Aorta (tissue), 5 donors: ENCODE measurements around the gene VPS39. TPM values are rescaled to one million over a fixed set of nuclear protein-coding genes. Genes with fewer than 3 reads are reported as not detected.

Experiments
- ATAC-seq: fragments of 200-7000 bp; cut with Tn5 transposase; one replicate; pipeline ENCODE4 v1.9.1; 2022; ENCODE audit warnings: moderate library complexity; ENCODE audit not compliant: low FRiP score
- DNase-seq, 2 donors: peaks; one replicate each; pipeline ENCODE4 v3.0.0-alpha.2; 2020
- H3K27ac ChIP-seq, 2 donors: one replicate each; pipeline ENCODE4 v1.5.1; 2013; ENCODE audit warnings: low read length in 2 of 2, mild to moderate bottlenecking in 2 of 2, moderate library complexity in 2 of 2, control low read depth in 1 of 2, inconsistent platforms in 1 of 2, low read depth in 1 of 2
- H3K27me3 ChIP-seq, 2 donors: one replicate each; pipeline ENCODE4 v1.6.1; 2013; ENCODE audit warnings: control low read depth in 1 of 2, low read length in 1 of 2, mild to moderate bottlenecking in 1 of 2, moderate library complexity in 1 of 2; ENCODE audit not compliant: insufficient read depth in 2 of 2, control insufficient read depth in 1 of 2
- H3K36me3 ChIP-seq, 2 donors: one replicate each; pipeline ENCODE4 v1.6.1; 2013; ENCODE audit warnings: control low read depth in 1 of 2, low read length in 1 of 2, mild to moderate bottlenecking in 1 of 2; ENCODE audit not compliant: insufficient read depth in 2 of 2, control insufficient read depth in 1 of 2
- H3K4me1 ChIP-seq, 2 donors: one replicate each; pipeline ENCODE4 v1.6.1; 2013; ENCODE audit warnings: low read length in 2 of 2, control low read depth in 1 of 2, mild to moderate bottlenecking in 1 of 2, moderate library complexity in 1 of 2; ENCODE audit not compliant: insufficient read depth in 2 of 2, control insufficient read depth in 1 of 2
- H3K4me3 ChIP-seq, 2 donors: one replicate each; pipeline ENCODE4 v1.5.1; 2013; ENCODE audit warnings: low read length in 2 of 2, control low read depth in 1 of 2, mild to moderate bottlenecking in 1 of 2
- H3K9me3 ChIP-seq: one replicate; pipeline ENCODE4 v1.6.1; 2013; ENCODE audit warnings: mild to moderate bottlenecking, low read length; ENCODE audit not compliant: control insufficient read depth
- WGBS, 2 donors: extraction: QIAGEN DNeasy Blood & Tissue Kit; methylation state at CpG; one replicate each; pipeline ENCODE4 v1.1.7; 2013; 5-methylcytosine and 5-hydroxymethylcytosine counted together
- intact Hi-C, 2 donors: fragments of 100-400 bp; cut with DNase I; formaldehyde crosslinking; loops; one replicate each; pipeline versions ENCODE4 v1.14.2 to v1.15.0; 2022
- polyA plus RNA-seq, 2 donors: library from polyadenylated mRNA; stranded (reverse); fragments of 200-250 nt; gene quantifications; one replicate each; pipeline ENCODE4 v1.2.3, GENCODE V29; 2013
- total RNA-seq, 2 donors: library from RNA; stranded (reverse); fragmentation: NEBNext Ultra II Directional; extraction: Animal tissue kit (Norgen Biotek cat#: 25700); gene quantifications; one replicate each; pipeline ENCODE4 v1.2.1, GENCODE V29; 2021
- donor health status: healthy with polysubstance abuse.
- donor health status: Bipolar disorder and iron deficiency.
- donor health status: DM: no; HTN: no; CAD: no.
- donor health status: DM: no; HTN: no; CAD: no.
- donor health status: DM: yes; HTN: yes; CAD: no.

Gene VPS39
- total and polyA plus RNA-seq, 4 donors: 10.5 to 89.4 (median 59.8) TPM

GRCh38 chr15:42133886-42134502 is 74.1 kb downstream of the VPS39 start:
- DNase-seq (peak in 1 of 2 donors; percentile 67), ATAC-seq (no peak)
- no peak overlapping the region for H3K4me3 ChIP-seq
- H3K27me3 ChIP-seq: no peaks in the 10 kb centered on the region
- 67 to 70% methylated on average over 11 of the region's 11 CpGs for WGBS, 2 donors
- intact Hi-C loops: loop anchor here in 1 of 2 donors (10.0 kb wide), 1 partner anchor 149 kb away; no protein-coding TSS in a partner anchor
- no peaks in the 10 kb centered on the region for H3K4me1 ChIP-seq
- no peaks in the 10 kb centered on the region for H3K36me3 ChIP-seq
- no peaks in the 10 kb centered on the region for H3K9me3 ChIP-seq
- H3K27ac ChIP-seq: no peak overlapping the region

DNA sequence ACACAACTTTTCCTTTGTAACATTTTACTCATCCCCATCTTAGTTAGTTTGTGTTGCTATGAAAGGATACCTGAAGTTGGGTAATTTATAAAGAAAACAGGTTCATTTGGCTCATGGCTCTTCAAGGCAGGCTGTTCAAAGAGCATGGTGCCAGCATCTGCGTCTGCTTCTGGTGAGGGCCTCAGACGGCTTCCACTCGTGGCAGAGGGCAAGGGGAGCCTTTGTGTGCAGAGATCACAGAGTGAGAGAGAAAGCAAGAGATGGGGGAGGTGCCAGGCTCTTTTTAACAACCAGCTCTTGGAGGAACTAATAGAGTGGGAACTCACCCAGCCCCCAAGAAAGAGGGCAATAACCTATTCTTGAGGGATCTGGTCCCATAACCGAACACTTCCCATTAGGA is 74.7 kb downstream of the VPS39 start:
- no peak overlapping the region for H3K27ac ChIP-seq
- WGBS, 2 donors: 87 to 90% methylated on average over 4 of the region's 4 CpGs
- H3K4me1 ChIP-seq: no peaks in the 10 kb centered on the region
- no peak overlapping the region for H3K4me3 ChIP-seq
- H3K27me3 ChIP-seq: no peaks in the 10 kb centered on the region
- H3K36me3 ChIP-seq: no peaks in the 10 kb centered on the region
- intact Hi-C loops: loop anchor here in 1 of 2 donors (10.0 kb wide), 1 partner anchor 149 kb away; no protein-coding TSS in a partner anchor
- DNase-seq: no peak
- ATAC-seq: no peak
- no peaks in the 10 kb centered on the region for H3K9me3 ChIP-seq

DNA sequence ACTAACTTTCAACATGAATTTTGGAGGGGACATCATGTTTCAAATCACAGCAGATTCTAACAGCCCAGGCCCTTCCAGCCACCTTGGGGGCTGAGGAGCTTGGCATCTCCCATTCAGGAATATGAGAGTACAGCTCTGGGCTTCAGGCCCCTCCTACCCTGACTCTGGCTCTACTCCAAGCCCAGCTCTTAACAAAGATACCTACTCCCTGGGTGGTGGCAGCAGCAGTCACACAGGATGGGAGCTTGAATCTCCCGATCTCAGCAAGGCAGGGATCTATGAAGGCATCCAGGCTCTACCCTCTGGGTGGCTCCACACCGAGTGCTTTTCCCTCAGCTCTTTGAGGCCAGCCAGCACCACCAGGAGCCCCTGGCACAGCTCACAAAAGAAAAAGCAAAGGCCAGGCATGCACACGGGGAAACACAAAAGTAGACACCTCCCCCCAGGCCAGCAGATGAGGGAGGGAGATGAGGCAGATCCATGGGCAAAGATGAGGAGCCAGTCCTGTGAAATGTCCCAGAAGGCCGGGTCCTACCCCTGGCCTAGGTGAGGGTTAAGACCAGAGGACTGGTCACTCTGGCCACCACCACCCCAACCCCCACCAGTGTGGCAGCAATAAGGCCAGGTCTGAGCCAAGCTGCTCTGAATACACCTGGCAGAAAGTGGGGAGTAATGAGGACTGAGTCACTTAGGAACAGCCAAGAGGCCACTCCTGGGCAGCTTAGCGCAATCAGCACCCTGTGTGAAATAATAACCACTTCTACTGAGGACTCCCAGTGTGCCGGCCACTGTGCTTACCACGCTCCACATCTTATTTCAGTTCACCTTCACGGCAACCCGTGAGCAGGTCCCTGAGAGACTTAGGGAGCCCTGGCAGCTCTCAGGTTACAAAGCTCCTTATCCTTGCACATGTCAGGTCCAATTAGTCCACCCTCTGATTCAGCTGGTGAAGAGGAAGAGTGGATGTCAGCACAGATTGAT is 76.0 kb downstream of the VPS39 start:
- DNase-seq (no peak), ATAC-seq (no peak)

DNA sequence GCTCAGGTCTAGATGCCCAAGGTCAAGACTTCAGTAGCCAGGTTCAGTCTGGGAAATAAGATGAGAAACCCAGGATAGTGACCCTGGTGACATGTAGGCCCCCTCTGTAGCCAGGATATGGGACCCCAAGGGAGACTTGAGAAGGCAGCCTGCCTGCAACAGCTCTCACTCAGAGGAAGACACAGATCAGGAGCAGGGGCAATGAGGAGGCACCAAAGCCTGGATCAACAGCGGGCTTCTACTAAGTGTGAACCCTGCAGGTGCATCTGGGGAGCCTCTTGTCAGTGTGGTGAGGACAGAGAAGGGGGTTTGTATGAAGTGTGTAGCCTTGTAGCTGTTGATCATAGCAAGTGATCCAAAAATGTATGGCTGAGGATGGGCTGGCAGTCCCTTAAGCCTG is 77.1 kb downstream of the VPS39 start:
- Histone ChIP-seq H3K36me3 (no peaks in the 10 kb centered on the region), H3K27me3 (no peaks in the 10 kb centered on the region), H3K4me3 (no peak overlapping the region), H3K9me3 (no peaks in the 10 kb centered on the region), H3K27ac (no peak overlapping the region), H3K4me1 (no peaks in the 10 kb centered on the region)
- ATAC-seq: no peak
- DNase-seq: no peak
- intact Hi-C loops: loop anchor here in 1 of 2 donors (10.0 kb wide), 1 partner anchor 146 kb away; no protein-coding TSS in a partner anchor
- 97 to 100% methylated on average over 1 of the region's 1 CpG for WGBS, 2 donors

More for the DNA sequence above, 76.0 kb downstream of the VPS39 start:
- no peak overlapping the region for H3K27ac ChIP-seq
- no peaks in the 10 kb centered on the region for H3K4me1 ChIP-seq
- no peaks in the 10 kb centered on the region for H3K36me3 ChIP-seq
- intact Hi-C loops: loop anchor here in 1 of 2 donors (10.0 kb wide), 1 partner anchor 147 kb away; no protein-coding TSS in a partner anchor
- 69 to 71% methylated on average over 9 of the region's 9 CpGs for whole genome bisulfite sequencing, 2 donors
- no peak overlapping the region for H3K4me3 ChIP-seq
- no peaks in the 10 kb centered on the region for H3K27me3 ChIP-seq
- H3K9me3 ChIP-seq: no peaks in the 10 kb centered on the region

DNA sequence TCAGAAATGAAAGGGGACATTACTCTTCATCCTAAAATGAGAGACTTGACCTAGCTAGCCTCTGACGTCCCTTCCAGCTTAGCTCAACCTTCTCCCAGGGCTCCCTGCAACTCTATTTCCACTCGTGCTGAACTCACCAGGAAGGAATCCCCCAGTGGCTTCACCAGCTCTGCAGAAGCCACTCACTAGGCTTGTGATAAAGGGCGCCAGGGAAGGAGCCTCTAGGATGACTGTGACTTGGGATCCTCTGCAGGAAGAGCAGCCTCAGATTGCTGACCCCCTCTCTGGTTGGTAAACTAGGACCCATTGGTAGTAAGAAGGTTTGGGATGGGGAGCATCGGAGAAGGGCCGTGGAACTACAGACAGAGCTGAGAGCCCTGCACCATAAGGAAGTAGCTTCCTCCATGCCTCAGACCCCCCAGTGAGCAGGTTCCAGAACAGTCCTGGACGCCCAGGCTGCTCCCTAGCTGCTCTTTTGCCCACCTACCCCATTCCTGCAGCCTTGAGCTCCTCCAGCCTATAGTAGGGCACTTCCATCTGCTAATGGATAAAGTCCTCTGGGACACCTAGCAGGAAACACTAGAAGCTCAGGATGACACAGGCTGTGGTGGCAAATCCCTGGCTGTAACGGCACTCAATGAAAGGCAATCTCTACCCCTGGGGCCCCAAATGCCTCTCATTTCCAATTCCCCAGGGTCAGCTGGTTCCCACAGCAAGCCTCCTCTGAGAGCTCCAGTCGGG is 77.7 kb downstream of the VPS39 start:
- WGBS, 2 donors: 63 to 77% methylated on average over 8 of the region's 8 CpGs
- H3K9me3 ChIP-seq: no peaks in the 10 kb centered on the region
- H3K4me1 ChIP-seq: no peaks in the 10 kb centered on the region
- no peak overlapping the region for H3K4me3 ChIP-seq
- no peak overlapping the region for H3K27ac ChIP-seq
- intact Hi-C loops: loop anchor here in 1 of 2 donors (10.0 kb wide), 1 partner anchor 146 kb away; no protein-coding TSS in a partner anchor
- H3K36me3 ChIP-seq: no peaks in the 10 kb centered on the region
- no peaks in the 10 kb centered on the region for H3K27me3 ChIP-seq
- ATAC-seq (no peak), DNase-seq (no peak)

DNA sequence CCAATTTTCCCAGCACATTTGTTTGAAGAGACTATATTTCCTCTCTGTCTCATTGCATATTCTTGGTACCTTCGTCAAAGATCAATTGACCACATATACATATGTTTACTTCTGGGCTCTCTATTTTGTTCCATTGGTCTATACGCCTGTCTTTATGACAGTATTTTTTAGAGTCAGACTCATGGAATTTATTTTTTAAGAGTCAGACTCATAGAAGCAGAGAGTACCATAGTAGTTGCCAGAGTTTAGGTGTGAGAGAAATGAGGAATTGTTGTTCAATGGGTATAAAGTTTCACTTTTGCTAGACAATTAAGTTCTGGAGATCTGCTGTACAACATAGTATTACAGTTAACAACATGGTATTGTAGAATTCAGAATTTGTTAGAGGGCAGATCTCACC is 78.7 kb downstream of the VPS39 start:
- no peak for DNase-seq
- WGBS, 2 donors: 75 to 83% methylated on average over 2 of the region's 2 CpGs
- ATAC-seq: no peak
- Histone ChIP-seq H3K27me3 (no peaks in the 10 kb centered on the region), H3K4me1 (no peaks in the 10 kb centered on the region), H3K27ac (no peak overlapping the region), H3K4me3 (no peak overlapping the region), H3K36me3 (no peaks in the 10 kb centered on the region), H3K9me3 (no peaks in the 10 kb centered on the region)
- intact Hi-C loops: no loop called here

DNA sequence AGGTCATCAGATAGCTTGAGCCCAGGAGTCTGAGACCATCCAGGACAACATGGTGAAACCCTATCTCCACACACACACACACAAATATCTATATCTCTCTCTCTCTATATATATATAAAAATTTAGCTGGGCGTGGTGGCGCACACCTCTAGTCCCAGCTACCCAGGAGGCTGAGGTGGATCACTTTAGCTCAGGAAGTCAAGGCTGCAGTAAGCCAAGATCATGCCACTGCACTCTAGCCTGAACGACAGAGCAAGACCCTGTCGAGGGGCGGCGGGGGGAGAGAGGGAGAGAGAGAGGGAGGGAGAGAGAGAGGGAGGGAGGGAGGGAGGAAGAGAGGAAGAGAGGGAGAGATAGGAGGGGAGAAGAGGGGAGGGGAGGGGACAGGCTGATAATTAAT is 79.6 kb downstream of the VPS39 start:
- WGBS, 2 donors: 66 to 74% methylated on average over 6 of the region's 6 CpGs

GRCh38 chr15:42123546-42123945 is 84.6 kb downstream of the VPS39 start:
- 91 to 97% methylated on average over 3 of the region's 3 CpGs for WGBS, 2 donors
- no peak for ATAC-seq
- intact Hi-C loops: no loop called here
- Histone ChIP-seq H3K9me3 (no peaks in the 10 kb centered on the region), H3K4me1 (no peaks in the 10 kb centered on the region), H3K27ac (no peak overlapping the region), H3K4me3 (no peak overlapping the region), H3K36me3 (no peaks in the 10 kb centered on the region), H3K27me3 (no peaks in the 10 kb centered on the region)
- no peak for DNase-seq

More for the DNA sequence above, 79.6 kb downstream of the VPS39 start:
- no peaks in the 10 kb centered on the region for H3K4me1 ChIP-seq
- no peak for DNase-seq
- H3K27ac ChIP-seq: no peak overlapping the region
- no peaks in the 10 kb centered on the region for H3K27me3 ChIP-seq
- H3K9me3 ChIP-seq: no peaks in the 10 kb centered on the region
- no peaks in the 10 kb centered on the region for H3K36me3 ChIP-seq
- intact Hi-C loops: no loop called here
- no peak overlapping the region for H3K4me3 ChIP-seq
- ATAC-seq: no peak
